Neuronal stem cell (in vitro differentiated cells): Measurements from ENCODE around the gene FUT3.

ENCODE experiments used
- DNase-seq: peaks from one replicate; pipeline ENCODE4 v3.0.0-alpha.2; 2013; ENCODE audit warnings: low spot score
- H2AFZ ChIP-seq: one replicate; pipeline ENCODE4 v1.6.1; 2013; ENCODE audit warnings: mild to moderate bottlenecking, low read length, inconsistent platforms
- H2AK5ac ChIP-seq: 2 replicates; pipeline ENCODE4 v1.6.1; 2013; ENCODE audit warnings: low read depth, mild to moderate bottlenecking, inconsistent platforms, low read length, moderate library complexity, mixed read lengths
- H2BK120ac ChIP-seq: 2 replicates; pipeline ENCODE4 v1.6.1; 2013; ENCODE audit warnings: low read depth, mild to moderate bottlenecking, inconsistent platforms, low read length, moderate library complexity, mixed read lengths
- H2BK12ac ChIP-seq: one replicate; pipeline ENCODE4 v1.6.1; 2013; ENCODE audit warnings: low read length, inconsistent platforms
- H2BK15ac ChIP-seq: 2 replicates; pipeline ENCODE4 v1.6.1; 2013; ENCODE audit warnings: mild to moderate bottlenecking, low read length, inconsistent platforms, mixed read lengths
- H2BK5ac ChIP-seq: one replicate; pipeline ENCODE4 v1.6.1; 2013; ENCODE audit warnings: inconsistent platforms, mild to moderate bottlenecking, low read length, moderate library complexity
- H3K14ac ChIP-seq: one replicate; pipeline ENCODE4 v1.6.1; 2013; ENCODE audit warnings: low read length, inconsistent platforms
- H3K18ac ChIP-seq: 2 replicates; pipeline ENCODE4 v1.6.1; 2013; ENCODE audit warnings: low read length, inconsistent platforms
- H3K23ac ChIP-seq: 2 replicates; pipeline ENCODE4 v1.6.1; 2013; ENCODE audit warnings: low read depth, mild to moderate bottlenecking, mixed read lengths, low read length, inconsistent platforms; ENCODE audit not compliant: poor library complexity
- H3K27ac ChIP-seq: replicated peaks from 3 replicates; pipeline ENCODE4 v1.5.1; 2013; ENCODE audit warnings: low read length, inconsistent platforms
- H3K27me3 ChIP-seq, 3 experiments: 2 replicates each; pipeline ENCODE4 v1.6.1; 2013; ENCODE audit warnings: low read length in 3 of 3, mild to moderate bottlenecking in 2 of 3, inconsistent platforms in 1 of 3, low read depth in 1 of 3, mixed read lengths in 1 of 3, moderate library complexity in 1 of 3; ENCODE audit not compliant: control insufficient read depth in 3 of 3, insufficient read depth in 3 of 3
- H3K36me3 ChIP-seq, 2 donors: replicated peaks in 1 of 2; 2 replicates each; pipeline ENCODE4 v1.6.1; 2013; ENCODE audit warnings: low read length in 2 of 2; ENCODE audit not compliant: control insufficient read depth in 2 of 2, insufficient read depth in 2 of 2
- H3K4ac ChIP-seq: 2 replicates; pipeline ENCODE4 v1.6.1; 2013; ENCODE audit warnings: inconsistent platforms, mild to moderate bottlenecking, low read length, moderate library complexity
- H3K4me1 ChIP-seq, 2 donors: 1 replicate in 1 of 2; 2 replicates in 1 of 2; pipeline ENCODE4 v1.6.1; 2013; ENCODE audit warnings: low read length in 2 of 2, low read depth in 1 of 2; ENCODE audit not compliant: control insufficient read depth in 2 of 2, insufficient read depth in 1 of 2
- H3K4me2 ChIP-seq: one replicate; pipeline ENCODE4 v1.6.1; 2013; ENCODE audit warnings: mild to moderate bottlenecking, low read length, inconsistent platforms; ENCODE audit not compliant: insufficient read depth, poor library complexity, severe bottlenecking
- H3K4me3 ChIP-seq, 2 donors: 2 replicates each; pipeline ENCODE4 v1.5.1; 2013; ENCODE audit warnings: low read length in 2 of 2, mild to moderate bottlenecking in 2 of 2, inconsistent platforms in 1 of 2, moderate library complexity in 1 of 2
- H3K79me1 ChIP-seq: one replicate; pipeline ENCODE4 v1.6.1; 2013; ENCODE audit warnings: low read depth, mild to moderate bottlenecking, inconsistent platforms, low read length, moderate library complexity
- H3K9ac ChIP-seq: one replicate; pipeline ENCODE4 v1.6.1; 2013; ENCODE audit warnings: mild to moderate bottlenecking, low read depth, low read length, inconsistent platforms; ENCODE audit not compliant: poor library complexity
- H3K9me3 ChIP-seq, 2 donors: replicated peaks in 1 of 2; 2 replicates each; pipeline versions ENCODE3 to v1.6.1; 2013; ENCODE audit warnings: low read length in 2 of 2, mild to moderate bottlenecking in 2 of 2, inconsistent platforms in 1 of 2, low read depth in 1 of 2, mixed read lengths in 1 of 2, moderate library complexity in 1 of 2; ENCODE audit not compliant: control insufficient read depth in 2 of 2, insufficient read depth in 1 of 2
- H4K8ac ChIP-seq: one replicate; pipeline ENCODE4 v1.6.1; 2013; ENCODE audit warnings: low read depth, mild to moderate bottlenecking, inconsistent platforms, low read length, moderate library complexity
- H4K91ac ChIP-seq: one replicate; pipeline ENCODE4 v1.6.1; 2013; ENCODE audit warnings: low read length, low read depth, mild to moderate bottlenecking, inconsistent platforms; ENCODE audit not compliant: poor library complexity
- WGBS, 2 donors: extraction: QIAGEN DNeasy Blood & Tissue Kit; methylation state at CpG; one replicate each; pipeline ENCODE4 v1.1.7; 2013; ENCODE audit warnings: missing lambda C conversion rate in 2 of 2, mixed read lengths in 1 of 2; ENCODE audit not compliant: insufficient read length in 2 of 2, insufficient replicate concordance in 1 of 2; ENCODE audit errors: extremely low coverage in 2 of 2; 5-methylcytosine and 5-hydroxymethylcytosine counted together

The FUT3 gene

GRCh38 chr19:5896365-5897076, 45.3 kb upstream of the FUT3 start:
- Histone ChIP-seq H2BK12ac (no peak overlapping the region), H4K91ac (no peak overlapping the region), H3K9ac (no peak overlapping the region), H3K9me3 (no peaks in the 10 kb centered on the region), H3K27me3 (no peaks in the 10 kb centered on the region), H2BK120ac (no peak overlapping the region), H3K79me1 (peaks cover 8% of the 10 kb centered on the region), H3K4me3 (no peak overlapping the region), H2AK5ac (no peak overlapping the region), H3K14ac (no peak overlapping the region), H2BK5ac (no peak overlapping the region), H2AFZ (no peak overlapping the region), H2BK15ac (no peak overlapping the region), H3K23ac (no peak overlapping the region), H3K18ac (no peak overlapping the region), H4K8ac (no peak overlapping the region), H3K4me2 (no peak overlapping the region), H3K4me1 (peaks cover 3 to 5% of the 10 kb centered on the region in 2 donors), H3K4ac (no peak overlapping the region), H3K36me3 (peaks cover 19 to 33% of the 10 kb centered on the region in 2 donors), H3K27ac (no peak overlapping the region)
- no peak for DNase-seq
- WGBS, 2 donors = no CpG with 5 or more reads among the region's 29 CpGs

- peak overlapping the region; percentile 65 for H3K23ac ChIP-seq
- no peaks in the 10 kb centered on the region for H3K27me3 ChIP-seq
- no peak overlapping the region for H3K4me2 ChIP-seq
- no peak for DNase-seq
- H3K79me1 ChIP-seq = peaks cover 10% of the 10 kb centered on the region
- H3K9me3 ChIP-seq = no peaks in the 10 kb centered on the region
- H3K9ac ChIP-seq = no peak overlapping the region
- H2AFZ ChIP-seq = no peak overlapping the region
- WGBS, 2 donors = no CpG with 5 or more reads among the region's 8 CpGs
- peaks cover 19 to 27% of the 10 kb centered on the region in 2 donors for H3K36me3 ChIP-seq
- H2BK120ac ChIP-seq = no peak overlapping the region
- no peak overlapping the region for H2BK12ac ChIP-seq
- H3K27ac ChIP-seq = no peak overlapping the region
- no peak overlapping the region for H2BK15ac ChIP-seq
- no peak overlapping the region for H3K18ac ChIP-seq
- H3K4me3 ChIP-seq = no peak overlapping the region
- no peak overlapping the region for H3K4ac ChIP-seq
- H3K4me1 ChIP-seq = peaks cover 3 to 5% of the 10 kb centered on the region in 2 donors
- H4K91ac ChIP-seq = no peak overlapping the region
- H2AK5ac ChIP-seq = no peak overlapping the region
- H4K8ac ChIP-seq = no peak overlapping the region
- no peak overlapping the region for H2BK5ac ChIP-seq
- H3K14ac ChIP-seq = no peak overlapping the region
These were observed 44.6 kb upstream of the FUT3 start for GRCh38 chr19:5895890-5896289.

GRCh38 chr19:5895409-5895808, 44.2 kb upstream of the FUT3 start:
- Histone ChIP-seq H3K4me2 (no peak overlapping the region), H3K23ac (no peak overlapping the region), H3K9ac (no peak overlapping the region), H3K4ac (no peak overlapping the region), H4K8ac (no peak overlapping the region), H3K27me3 (no peaks in the 10 kb centered on the region), H3K4me1 (peaks cover 3 to 5% of the 10 kb centered on the region in 2 donors), H3K36me3 (peaks cover 18 to 25% of the 10 kb centered on the region in 2 donors), H2BK12ac (no peak overlapping the region), H3K79me1 (peaks cover 10% of the 10 kb centered on the region), H3K18ac (no peak overlapping the region), H3K4me3 (no peak overlapping the region), H2BK15ac (no peak overlapping the region), H3K9me3 (no peaks in the 10 kb centered on the region), H2BK120ac (no peak overlapping the region), H4K91ac (no peak overlapping the region), H2AFZ (no peak overlapping the region), H2BK5ac (peak overlapping the region; percentile 53), H3K14ac (no peak overlapping the region), H2AK5ac (no peak overlapping the region), H3K27ac (no peak overlapping the region)
- no peak for DNase-seq
- no CpG with 5 or more reads among the region's 15 CpGs for WGBS, 2 donors

- H3K9me3 ChIP-seq = no peaks in the 10 kb centered on the region
- H2BK120ac ChIP-seq = no peak overlapping the region
- no peak overlapping the region for H3K18ac ChIP-seq
- H3K9ac ChIP-seq = no peak overlapping the region
- no peaks in the 10 kb centered on the region for H3K27me3 ChIP-seq
- H3K4me1 ChIP-seq = peaks cover 3 to 5% of the 10 kb centered on the region in 2 donors
- H3K36me3 ChIP-seq = peaks cover 15 to 19% of the 10 kb centered on the region in 2 donors
- peak overlapping the region; percentile 53 for H2BK5ac ChIP-seq
- H3K27ac ChIP-seq = no peak overlapping the region
- no peak overlapping the region for H2BK15ac ChIP-seq
- no CpG with 5 or more reads among the region's 28 CpGs for WGBS, 2 donors
- no peak overlapping the region for H4K8ac ChIP-seq
- H2AK5ac ChIP-seq = no peak overlapping the region
- no peak overlapping the region for H3K4ac ChIP-seq
- peak overlapping the region; percentile 43 for H3K23ac ChIP-seq
- no peak overlapping the region for H3K14ac ChIP-seq
- peaks cover 10% of the 10 kb centered on the region for H3K79me1 ChIP-seq
- H3K4me2 ChIP-seq = no peak overlapping the region
- no peak overlapping the region for H2AFZ ChIP-seq
- no peak overlapping the region for H3K4me3 ChIP-seq
- no peak for DNase-seq
- H2BK12ac ChIP-seq = no peak overlapping the region
- no peak overlapping the region for H4K91ac ChIP-seq
These were observed 43.6 kb upstream of the FUT3 start for GRCh38 chr19:5894704-5895349.
